ENCODE measurements around the gene SLC22A5.
A peak's percentile ranks its signal among the peaks of the same experiment; 100 is the strongest.

The SLC22A5 gene

GRCh38 chr5:132342291-132343180 is 27.0 kb upstream of the SLC22A5 start:
- H3K27ac ChIP-seq (ENCODE audit: low read depth, low read length), result no peak overlapping the region
- H3K4me1 ChIP-seq (ENCODE audit: insufficient read depth, low read length), result no peaks in the 10 kb centered on the region
- H3K36me3 ChIP-seq (ENCODE audit: insufficient read depth, low read length), result no peaks in the 10 kb centered on the region
- no peaks in the 10 kb centered on the region for H3K9me3 ChIP-seq (ENCODE audit: insufficient read depth, low read depth, low read length)
- no peaks in the 10 kb centered on the region for H3K27me3 ChIP-seq (ENCODE audit: insufficient read depth, low read length)
- no peak overlapping the region for H3K4me3 ChIP-seq (ENCODE audit: low read length)
- 70% methylated on average over 5 of the region's 5 CpGs for WGBS
- no peak overlapping the region for H3K9ac ChIP-seq (ENCODE audit: low read depth, low read length)

DNA sequence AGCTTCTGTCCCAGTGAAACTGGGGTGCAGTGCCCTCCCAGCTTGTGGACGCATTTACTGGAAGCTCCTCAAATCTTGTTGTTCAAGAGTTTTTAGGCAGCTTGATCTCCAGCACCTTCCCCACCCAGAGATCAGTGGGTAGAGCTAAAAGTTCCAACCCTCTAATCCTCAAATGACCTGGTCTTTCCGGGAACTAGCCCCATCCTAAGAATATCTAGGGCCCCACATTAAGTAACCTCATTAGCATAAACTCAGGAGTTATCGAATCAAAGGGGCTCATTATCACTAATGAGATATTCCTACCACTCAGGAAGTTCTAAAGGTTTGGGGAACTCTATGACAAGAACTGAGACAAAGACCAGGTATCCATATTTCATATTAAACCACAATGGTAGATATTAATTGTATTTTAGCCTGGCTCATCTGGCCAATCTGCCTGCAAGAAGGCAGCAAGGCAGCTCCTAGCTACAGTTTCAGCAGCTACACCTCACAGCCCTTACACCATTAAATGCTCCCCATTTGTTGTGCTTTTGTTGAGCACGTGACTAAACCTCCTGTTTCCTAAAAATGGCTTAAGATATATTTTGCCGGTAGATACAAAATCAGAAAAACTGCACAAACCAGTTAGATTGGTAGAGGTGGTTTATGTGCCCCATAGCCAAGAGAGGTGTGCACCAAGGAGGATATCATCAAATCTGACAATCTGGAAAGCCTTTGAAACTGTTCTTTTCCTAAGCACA is 24.6 kb upstream of the SLC22A5 start:
- Histone ChIP-seq H3K9ac (ENCODE audit: low read depth, low read length) (no peak overlapping the region), H3K4me3 (ENCODE audit: low read length) (no peak overlapping the region), H3K36me3 (ENCODE audit: insufficient read depth, low read length) (no peaks in the 10 kb centered on the region), H3K27ac (ENCODE audit: low read depth, low read length) (no peak overlapping the region), H3K27me3 (ENCODE audit: insufficient read depth, low read length) (no peaks in the 10 kb centered on the region), H3K9me3 (ENCODE audit: insufficient read depth, low read depth, low read length) (peaks cover 12% of the 10 kb centered on the region), H3K4me1 (ENCODE audit: insufficient read depth, low read length) (no peaks in the 10 kb centered on the region)
- 89% methylated on average over 5 of the region's 5 CpGs for WGBS

- Histone ChIP-seq H3K4me1 (ENCODE audit: insufficient read depth, low read length) (peaks cover 13% of the 10 kb centered on the region), H3K9me3 (ENCODE audit: insufficient read depth, low read depth, low read length) (peaks cover 12% of the 10 kb centered on the region), H3K36me3 (ENCODE audit: insufficient read depth, low read length) (no peaks in the 10 kb centered on the region), H3K27ac (ENCODE audit: low read depth, low read length) (no peak overlapping the region), H3K27me3 (ENCODE audit: insufficient read depth, low read length) (no peaks in the 10 kb centered on the region), H3K9ac (ENCODE audit: low read depth, low read length) (no peak overlapping the region), H3K4me3 (ENCODE audit: low read length) (no peak overlapping the region)
- 78% methylated on average over 1 of the region's 1 CpG for WGBS
These were observed 16.0 kb upstream of the SLC22A5 start for GRCh38 chr5:132353486-132353995.

DNA sequence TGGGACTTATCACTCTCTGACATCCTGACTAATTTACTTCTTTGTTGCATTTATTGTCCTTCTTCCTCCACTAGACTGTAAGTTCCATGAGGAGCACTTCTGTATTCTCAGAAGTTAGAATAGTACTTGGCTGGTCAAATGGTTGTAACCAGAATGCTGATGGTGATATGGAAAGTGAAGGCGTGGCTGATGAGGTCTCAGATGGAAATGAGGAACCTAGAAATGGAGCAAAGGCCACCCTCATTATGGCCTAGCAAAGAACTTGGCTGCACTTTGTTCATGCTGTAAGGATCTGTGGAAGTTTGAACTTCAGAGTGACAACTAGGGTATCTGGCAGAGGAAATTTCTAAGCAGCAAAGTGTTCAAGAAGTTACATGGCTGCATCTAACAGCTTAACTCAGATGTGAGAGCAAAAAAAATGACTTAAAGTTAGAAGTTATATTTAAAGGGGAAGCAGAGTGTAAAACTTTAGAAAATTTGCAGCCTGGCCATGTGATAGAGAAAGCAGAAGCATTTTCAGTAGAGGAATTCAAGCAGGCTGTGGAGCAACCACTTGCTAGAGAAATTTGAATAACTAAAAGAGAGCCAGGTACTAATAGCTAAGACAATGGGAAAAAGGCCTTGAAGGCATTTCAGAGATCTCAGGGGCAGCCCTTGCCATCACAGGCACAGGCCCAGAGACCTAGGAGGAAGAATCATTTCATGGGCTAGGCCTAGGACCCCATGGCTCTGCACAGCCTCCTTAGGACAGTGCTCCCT is 14.9 kb upstream of the SLC22A5 start:
- 86% methylated on average over 1 of the region's 1 CpG for whole genome bisulfite sequencing
- no peak overlapping the region for H3K27ac ChIP-seq (ENCODE audit: low read depth, low read length)

DNA sequence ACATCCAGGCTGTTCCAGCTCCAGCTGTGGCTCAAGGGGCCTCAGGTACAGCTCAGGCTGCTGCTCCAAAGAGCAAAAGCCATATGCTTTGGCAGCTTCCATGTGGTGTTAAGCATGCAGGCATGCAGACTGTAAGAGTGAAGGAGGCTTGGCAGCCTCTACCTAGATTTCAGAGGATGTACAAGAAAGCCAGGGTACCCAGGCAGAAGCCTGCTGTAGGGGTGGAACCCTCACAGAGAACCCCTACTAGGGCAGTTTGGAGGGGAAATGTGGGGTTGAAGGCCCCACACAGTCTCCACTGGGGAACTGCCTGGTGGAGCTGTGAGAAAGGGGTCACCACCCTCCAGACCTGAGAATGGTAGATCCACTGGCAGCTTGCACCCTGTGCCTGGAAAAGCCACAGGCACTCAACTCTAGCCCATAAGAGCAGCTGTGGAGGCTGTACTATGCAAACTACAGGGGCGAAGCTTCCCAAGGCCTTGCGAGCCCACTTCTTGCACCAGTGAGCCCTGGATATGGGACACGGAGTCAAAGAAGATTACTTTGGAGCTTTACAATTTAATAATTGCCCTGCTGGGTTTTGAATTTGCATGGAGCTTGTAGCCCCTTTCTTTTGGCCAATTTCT is 14.3 kb upstream of the SLC22A5 start:
- peaks cover 2% of the 10 kb centered on the region; the same call in 1 of the 2 replicates for H3K9me3 ChIP-seq (ENCODE audit: insufficient read depth, low read depth, low read length)
- 93% methylated on average over 3 of the region's 3 CpGs for WGBS
- H3K36me3 ChIP-seq (ENCODE audit: insufficient read depth, low read length), result no peaks in the 10 kb centered on the region
- H3K4me1 ChIP-seq (ENCODE audit: insufficient read depth, low read length), result peaks cover 13% of the 10 kb centered on the region
- no peaks in the 10 kb centered on the region for H3K27me3 ChIP-seq (ENCODE audit: insufficient read depth, low read length)
- 0 out of 2 replicates have a peak overlapping the region, but pooled peaks have one; percentile 25 for H3K9ac ChIP-seq (ENCODE audit: low read depth, low read length)
- no peak overlapping the region for H3K27ac ChIP-seq (ENCODE audit: low read depth, low read length)
- H3K4me3 ChIP-seq (ENCODE audit: low read length), result no peak overlapping the region

More for the DNA sequence above, 14.9 kb upstream of the SLC22A5 start:
- H3K9me3 ChIP-seq (ENCODE audit: insufficient read depth, low read depth, low read length), result peaks cover 7% of the 10 kb centered on the region
- H3K4me3 ChIP-seq (ENCODE audit: low read length), result no peak overlapping the region
- H3K9ac ChIP-seq (ENCODE audit: low read depth, low read length), result 0 out of 2 replicates have a peak overlapping the region, but pooled peaks have one; percentile 25
- no peaks in the 10 kb centered on the region for H3K27me3 ChIP-seq (ENCODE audit: insufficient read depth, low read length)
- H3K4me1 ChIP-seq (ENCODE audit: insufficient read depth, low read length), result peaks cover 13% of the 10 kb centered on the region
- no peaks in the 10 kb centered on the region for H3K36me3 ChIP-seq (ENCODE audit: insufficient read depth, low read length)

- H3K27me3 ChIP-seq (ENCODE audit: insufficient read depth, low read length), result no peaks in the 10 kb centered on the region
- no peaks in the 10 kb centered on the region for H3K36me3 ChIP-seq (ENCODE audit: insufficient read depth, low read length)
- H3K9me3 ChIP-seq (ENCODE audit: insufficient read depth, low read depth, low read length), result no peaks in the 10 kb centered on the region
- no peak overlapping the region for H3K4me3 ChIP-seq (ENCODE audit: low read length)
- 90% methylated on average over 1 of the region's 1 CpG for WGBS
- H3K9ac ChIP-seq (ENCODE audit: low read depth, low read length), result no peak overlapping the region
- peaks cover 13% of the 10 kb centered on the region for H3K4me1 ChIP-seq (ENCODE audit: insufficient read depth, low read length)
- no peak overlapping the region for H3K27ac ChIP-seq (ENCODE audit: low read depth, low read length)
These were observed 10.7 kb upstream of the SLC22A5 start for GRCh38 chr5:132358775-132359174.

DNA sequence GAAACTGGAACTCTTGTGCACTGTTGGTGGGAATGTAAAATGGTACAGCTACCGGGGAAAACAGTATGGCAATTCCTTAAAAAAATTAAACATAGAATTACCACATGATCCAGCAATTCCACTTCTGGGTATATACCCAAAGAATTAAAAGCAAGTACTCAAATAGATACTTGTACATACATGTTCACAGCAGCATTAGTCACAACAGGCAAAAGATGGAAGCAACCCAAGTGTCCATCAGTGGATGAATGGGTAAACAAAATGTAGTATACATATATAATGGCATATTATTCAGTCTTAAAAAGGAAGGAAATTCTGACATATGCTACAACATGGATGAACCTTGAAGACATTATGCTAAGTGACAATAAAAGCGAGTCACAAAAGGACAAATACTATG is 7.4 kb upstream of the SLC22A5 start:
- WGBS, result 86% methylated on average over 2 of the region's 2 CpGs
- no peak overlapping the region for H3K27ac ChIP-seq (ENCODE audit: low read depth, low read length)
- H3K4me1 ChIP-seq (ENCODE audit: insufficient read depth, low read length), result no peaks in the 10 kb centered on the region
- no peak overlapping the region for H3K9ac ChIP-seq (ENCODE audit: low read depth, low read length)
- no peaks in the 10 kb centered on the region for H3K9me3 ChIP-seq (ENCODE audit: insufficient read depth, low read depth, low read length)
- H3K36me3 ChIP-seq (ENCODE audit: insufficient read depth, low read length), result no peaks in the 10 kb centered on the region
- H3K27me3 ChIP-seq (ENCODE audit: insufficient read depth, low read length), result no peaks in the 10 kb centered on the region
- H3K4me3 ChIP-seq (ENCODE audit: low read length), result no peak overlapping the region

DNA sequence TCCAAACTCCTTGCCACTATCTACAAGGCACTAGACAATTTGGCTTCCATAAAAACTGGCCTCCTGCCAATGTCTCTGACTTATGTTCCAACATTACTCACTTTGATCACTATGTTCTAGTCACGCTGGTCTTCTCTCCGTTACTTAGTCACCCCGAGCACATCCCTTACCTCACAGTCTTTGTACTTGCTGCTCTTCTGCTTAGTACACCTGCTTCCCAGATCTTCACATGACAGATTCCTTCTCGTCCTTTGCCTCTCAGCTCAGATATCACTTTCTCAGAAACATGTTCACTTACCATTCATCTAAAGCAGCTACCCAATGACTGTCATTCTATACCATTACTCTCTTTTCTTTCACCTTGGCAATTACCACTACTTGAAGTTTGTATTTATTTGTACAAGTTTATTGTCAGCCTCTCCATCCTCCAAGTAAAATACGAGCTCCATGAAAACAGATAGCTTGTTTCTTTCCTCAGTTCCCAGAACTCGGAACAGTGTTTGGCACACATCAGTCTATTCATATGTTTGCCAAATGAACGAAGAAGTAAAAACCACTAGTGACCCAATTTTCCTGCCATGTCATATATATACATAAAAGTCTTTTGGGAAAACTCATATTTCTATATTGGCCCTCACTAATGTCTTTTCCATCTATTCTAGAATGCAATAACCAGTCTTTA is 5.9 kb upstream of the SLC22A5 start:
- H3K36me3 ChIP-seq (ENCODE audit: insufficient read depth, low read length), result no peaks in the 10 kb centered on the region
- 92% methylated on average over 7 of the region's 7 CpGs for WGBS
- peaks cover under 1% of the 10 kb centered on the region; the same call in 1 of the 2 replicates for H3K27me3 ChIP-seq (ENCODE audit: insufficient read depth, low read length)
- 0 out of 2 replicates have a peak, but pooled peaks cover under 1% of the 10 kb centered on the region for H3K4me1 ChIP-seq (ENCODE audit: insufficient read depth, low read length)
- no peak overlapping the region for H3K4me3 ChIP-seq (ENCODE audit: low read length)
- no peak overlapping the region for H3K27ac ChIP-seq (ENCODE audit: low read depth, low read length)
- no peaks in the 10 kb centered on the region for H3K9me3 ChIP-seq (ENCODE audit: insufficient read depth, low read depth, low read length)
- no peak overlapping the region for H3K9ac ChIP-seq (ENCODE audit: low read depth, low read length)

GRCh38 chr5:132364319-132364718 is 5.2 kb upstream of the SLC22A5 start:
- H3K9ac ChIP-seq (ENCODE audit: low read depth, low read length), result no peak overlapping the region
- H3K4me3 ChIP-seq (ENCODE audit: low read length), result no peak overlapping the region
- no peak overlapping the region for H3K27ac ChIP-seq (ENCODE audit: low read depth, low read length)
- no peaks in the 10 kb centered on the region for H3K36me3 ChIP-seq (ENCODE audit: insufficient read depth, low read length)
- peaks cover 7% of the 10 kb centered on the region; the same call in 1 of the 2 replicates for H3K4me1 ChIP-seq (ENCODE audit: insufficient read depth, low read length)
- 82% methylated on average over 1 of the region's 1 CpG for WGBS
- peaks cover 8% of the 10 kb centered on the region; the same call in 1 of the 2 replicates for H3K27me3 ChIP-seq (ENCODE audit: insufficient read depth, low read length)
- H3K9me3 ChIP-seq (ENCODE audit: insufficient read depth, low read depth, low read length), result no peaks in the 10 kb centered on the region

- H3K4me1 ChIP-seq (ENCODE audit: insufficient read depth, low read length), result peaks cover 7% of the 10 kb centered on the region; the same call in 1 of the 2 replicates
- no peak overlapping the region for H3K4me3 ChIP-seq (ENCODE audit: low read length)
- no peak overlapping the region for H3K9ac ChIP-seq (ENCODE audit: low read depth, low read length)
- no peaks in the 10 kb centered on the region for H3K36me3 ChIP-seq (ENCODE audit: insufficient read depth, low read length)
- H3K27ac ChIP-seq (ENCODE audit: low read depth, low read length), result no peak overlapping the region
- WGBS, result 92% methylated on average over 4 of the region's 6 CpGs
- no peaks in the 10 kb centered on the region for H3K9me3 ChIP-seq (ENCODE audit: insufficient read depth, low read depth, low read length)
- H3K27me3 ChIP-seq (ENCODE audit: insufficient read depth, low read length), result peaks cover 16% of the 10 kb centered on the region
These were observed 4.3 kb upstream of the SLC22A5 start for GRCh38 chr5:132365213-132365612.

All from HUES64 (cell line).